Parathyroid adenoma (tissue), 2 donors: Measurements from ENCODE around the gene KNDC1.

Source experiments
- H2AFZ ChIP-seq: fragments of 300-600 bp; sonication (generic); one replicate; pipeline ENCODE4 v1.7.0; 2017; ENCODE audit warnings: antibody characterized with exemption, mild to moderate bottlenecking
- H3K27ac ChIP-seq: fragments of 300-600 bp; sonication (generic); one replicate; pipeline ENCODE4 v1.7.0; 2017
- H3K27me3 ChIP-seq: fragments of 300-600 bp; sonication (generic); one replicate; pipeline ENCODE4 v1.7.0; 2017; ENCODE audit warnings: low read length; ENCODE audit not compliant: control insufficient read depth, insufficient read depth
- H3K36me3 ChIP-seq: fragments of 300-600 bp; sonication (generic); one replicate; pipeline ENCODE4 v1.7.0; 2017; ENCODE audit warnings: low read length; ENCODE audit not compliant: control insufficient read depth, insufficient read depth
- H3K4me1 ChIP-seq: fragments of 300-600 bp; sonication (generic); one replicate; pipeline ENCODE4 v1.7.0; 2017; ENCODE audit warnings: control low read depth
- H3K4me2 ChIP-seq: fragments of 300-600 bp; sonication (generic); one replicate; pipeline ENCODE4 v1.7.0; 2017; ENCODE audit warnings: low read length
- H3K4me3 ChIP-seq: fragments of 300-600 bp; sonication (generic); one replicate; pipeline ENCODE4 v1.7.0; 2017; ENCODE audit warnings: low read depth, low read length
- H3K79me2 ChIP-seq: fragments of 300-600 bp; sonication (generic); one replicate; pipeline ENCODE4 v1.7.0; 2017; ENCODE audit warnings: control low read depth
- H3K9ac ChIP-seq: fragments of 300-600 bp; sonication (generic); one replicate; pipeline ENCODE4 v1.7.0; 2017; ENCODE audit warnings: mild to moderate bottlenecking
- H3K9me3 ChIP-seq: fragments of 300-600 bp; sonication (generic); one replicate; pipeline ENCODE4 v1.7.0; 2017; ENCODE audit warnings: low read length; ENCODE audit not compliant: control insufficient read depth
- TF ChIP-seq, protein P1 (sequence below): fragments of 300-600 bp; sonication (generic); IDR thresholded peaks from one replicate; pipeline ENCODE4 v1.7.0; 2017; ENCODE audit warnings: antibody characterized with exemption, mild to moderate bottlenecking
- donor health status: primary hyperparathyroidism.

KNDC1 gene

DNA sequence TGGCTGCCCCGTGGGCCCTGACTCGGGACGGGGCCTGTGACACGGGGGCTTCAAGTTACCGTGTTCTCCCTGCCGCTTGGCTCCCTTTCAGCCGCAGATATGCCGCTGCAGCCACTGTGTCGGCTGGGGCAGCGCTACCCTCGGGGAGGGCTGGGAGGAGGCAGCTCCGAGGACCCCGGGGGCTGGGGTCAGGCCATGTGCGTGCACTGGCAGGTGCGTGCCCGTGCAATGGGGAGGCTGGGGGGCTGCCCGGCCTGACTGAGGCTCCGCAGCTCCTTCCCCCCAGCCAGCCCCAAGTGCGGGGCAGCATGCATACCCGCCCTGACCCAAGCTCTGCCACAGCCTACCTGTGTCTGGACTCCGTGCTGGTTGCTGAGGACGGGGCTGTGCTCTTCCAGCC is 29.2 kb downstream of the KNDC1 start:
- Histone ChIP-seq H3K4me2 (no peak overlapping the region), H3K4me3 (no peak overlapping the region), H3K9ac (no peak overlapping the region), H2AFZ (no peak overlapping the region), H3K36me3 (no peaks in the 10 kb centered on the region), H3K79me2 (no peaks in the 10 kb centered on the region), H3K27ac (no peak overlapping the region), H3K27me3 (no peaks in the 10 kb centered on the region), H3K4me1 (no peaks in the 10 kb centered on the region), H3K9me3 (no peaks in the 10 kb centered on the region)
- TF ChIP-seq, protein P1, sequence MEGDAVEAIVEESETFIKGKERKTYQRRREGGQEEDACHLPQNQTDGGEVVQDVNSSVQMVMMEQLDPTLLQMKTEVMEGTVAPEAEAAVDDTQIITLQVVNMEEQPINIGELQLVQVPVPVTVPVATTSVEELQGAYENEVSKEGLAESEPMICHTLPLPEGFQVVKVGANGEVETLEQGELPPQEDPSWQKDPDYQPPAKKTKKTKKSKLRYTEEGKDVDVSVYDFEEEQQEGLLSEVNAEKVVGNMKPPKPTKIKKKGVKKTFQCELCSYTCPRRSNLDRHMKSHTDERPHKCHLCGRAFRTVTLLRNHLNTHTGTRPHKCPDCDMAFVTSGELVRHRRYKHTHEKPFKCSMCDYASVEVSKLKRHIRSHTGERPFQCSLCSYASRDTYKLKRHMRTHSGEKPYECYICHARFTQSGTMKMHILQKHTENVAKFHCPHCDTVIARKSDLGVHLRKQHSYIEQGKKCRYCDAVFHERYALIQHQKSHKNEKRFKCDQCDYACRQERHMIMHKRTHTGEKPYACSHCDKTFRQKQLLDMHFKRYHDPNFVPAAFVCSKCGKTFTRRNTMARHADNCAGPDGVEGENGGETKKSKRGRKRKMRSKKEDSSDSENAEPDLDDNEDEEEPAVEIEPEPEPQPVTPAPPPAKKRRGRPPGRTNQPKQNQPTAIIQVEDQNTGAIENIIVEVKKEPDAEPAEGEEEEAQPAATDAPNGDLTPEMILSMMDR: no peak

DNA sequence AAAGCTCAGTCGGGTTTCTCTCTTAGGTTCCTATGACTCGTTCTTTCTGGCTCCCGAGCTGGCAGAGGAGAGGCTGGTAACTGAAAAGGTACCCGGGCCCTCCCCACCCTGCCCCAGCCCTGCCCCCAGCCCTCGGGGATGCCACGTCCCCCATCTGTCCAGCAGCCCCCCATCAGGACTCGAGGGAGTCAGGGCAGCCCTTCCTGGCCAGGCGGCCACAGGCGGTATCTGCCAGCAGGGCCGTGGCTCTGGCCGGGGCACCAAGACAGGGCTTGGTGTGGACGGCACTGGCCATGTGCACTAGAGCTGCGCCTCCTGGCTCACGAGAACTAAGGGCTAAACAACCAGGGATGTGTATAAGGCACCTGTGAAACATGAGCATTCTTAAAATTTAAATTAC is 29.7 kb downstream of the KNDC1 start:
- Histone ChIP-seq H2AFZ (no peak overlapping the region), H3K4me2 (no peak overlapping the region), H3K9me3 (no peaks in the 10 kb centered on the region), H3K4me1 (no peaks in the 10 kb centered on the region), H3K27me3 (no peaks in the 10 kb centered on the region), H3K4me3 (no peak overlapping the region), H3K36me3 (no peaks in the 10 kb centered on the region), H3K27ac (no peak overlapping the region), H3K79me2 (no peaks in the 10 kb centered on the region), H3K9ac (no peak overlapping the region)
- TF ChIP-seq, protein P1: no peak

DNA sequence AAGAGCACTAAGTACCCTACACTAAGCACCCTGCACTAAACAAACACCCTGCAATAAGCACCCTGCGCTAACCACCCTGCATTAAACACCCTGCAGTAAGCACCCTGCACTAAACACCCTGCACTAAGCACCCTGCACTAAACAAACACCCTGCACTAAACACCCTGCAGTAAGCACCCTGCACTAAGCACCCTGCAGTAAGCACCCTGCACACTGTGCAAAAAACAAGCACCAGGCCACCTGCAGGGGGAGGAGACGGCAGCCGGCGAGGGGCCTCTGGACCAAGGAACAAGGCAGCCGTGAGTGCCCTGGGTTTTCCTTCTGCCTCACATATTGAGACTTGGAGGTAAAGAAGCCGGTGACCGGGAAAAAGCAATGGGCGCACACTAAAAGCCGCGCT is 30.2 kb downstream of the KNDC1 start:
- H3K36me3 ChIP-seq: no peaks in the 10 kb centered on the region
- no peak overlapping the region for H3K4me2 ChIP-seq
- H3K4me1 ChIP-seq: no peaks in the 10 kb centered on the region
- TF ChIP-seq, protein P1: no peak
- H2AFZ ChIP-seq: no peak overlapping the region
- no peak overlapping the region for H3K9ac ChIP-seq
- H3K27me3 ChIP-seq: no peaks in the 10 kb centered on the region
- H3K79me2 ChIP-seq: no peaks in the 10 kb centered on the region
- H3K4me3 ChIP-seq: no peak overlapping the region
- H3K27ac ChIP-seq: no peak overlapping the region
- H3K9me3 ChIP-seq: no peaks in the 10 kb centered on the region

DNA sequence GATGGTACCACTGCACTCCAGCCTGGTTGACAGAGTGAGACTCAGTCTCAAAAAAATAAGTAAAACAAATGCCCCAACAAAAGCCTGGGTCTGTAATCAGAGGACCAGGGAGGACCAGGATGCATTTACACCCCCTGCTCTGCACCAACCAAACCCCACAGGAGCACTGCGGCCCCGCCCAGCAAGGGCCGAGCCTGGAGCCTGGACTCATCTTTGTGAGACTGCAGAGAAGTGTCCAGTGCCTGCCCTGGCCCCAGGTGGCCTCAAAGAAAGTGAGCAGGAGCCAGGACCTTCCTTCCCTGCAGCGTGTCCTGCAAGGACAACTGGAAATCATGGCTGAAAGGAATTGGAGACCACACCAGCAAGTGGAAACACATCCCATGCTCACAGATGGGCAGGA is 31.6 kb downstream of the KNDC1 start:
- TF ChIP-seq, protein P1: no peak
- H3K9me3 ChIP-seq: no peaks in the 10 kb centered on the region
- no peaks in the 10 kb centered on the region for H3K79me2 ChIP-seq
- H3K4me3 ChIP-seq: no peak overlapping the region
- H2AFZ ChIP-seq: no peak overlapping the region
- no peaks in the 10 kb centered on the region for H3K4me1 ChIP-seq
- H3K27me3 ChIP-seq: no peaks in the 10 kb centered on the region
- H3K4me2 ChIP-seq: no peak overlapping the region
- H3K36me3 ChIP-seq: no peaks in the 10 kb centered on the region
- H3K27ac ChIP-seq: no peak overlapping the region
- no peak overlapping the region for H3K9ac ChIP-seq

DNA sequence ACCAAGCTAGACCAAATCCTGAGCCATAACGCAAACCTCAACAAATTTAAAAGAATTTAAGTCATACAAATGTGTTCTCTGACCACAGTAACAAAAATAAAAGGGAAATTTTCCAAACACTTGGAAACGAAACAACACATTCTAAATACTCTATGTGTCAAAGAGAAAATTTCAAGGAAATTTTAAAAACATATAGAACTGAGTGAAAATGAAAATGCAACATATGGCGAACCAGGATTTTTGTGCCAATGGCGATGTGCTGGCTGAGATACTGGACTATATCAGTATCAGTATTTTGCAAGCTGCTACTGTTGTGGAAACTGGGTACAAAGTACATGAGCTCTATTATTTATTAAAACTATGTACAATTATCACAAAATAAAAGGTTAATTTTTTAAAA is 34.1 kb downstream of the KNDC1 start:
- Histone ChIP-seq H3K4me1 (no peaks in the 10 kb centered on the region), H3K9ac (no peak overlapping the region), H3K9me3 (no peaks in the 10 kb centered on the region), H3K36me3 (no peaks in the 10 kb centered on the region), H3K27ac (no peak overlapping the region), H2AFZ (no peak overlapping the region), H3K79me2 (no peaks in the 10 kb centered on the region), H3K4me2 (no peak overlapping the region), H3K27me3 (no peaks in the 10 kb centered on the region), H3K4me3 (no peak overlapping the region)
- TF ChIP-seq, protein P1: no peak
